GM21515 (cell line): ENCODE results near the gene PRR27.
"Not testable (repeated sequence)": the region's sequence is repeated elsewhere in the genome, so short reads cannot be mapped to it uniquely, and the experiment has no call there.

Experiments
- ATAC-seq: cut with Tn5 transposase; IDR thresholded peaks from one replicate; pipeline ENCODE4 v1.9.1; 2021; ENCODE audit not compliant: unreplicated experiment

PRR27 gene

DNA sequence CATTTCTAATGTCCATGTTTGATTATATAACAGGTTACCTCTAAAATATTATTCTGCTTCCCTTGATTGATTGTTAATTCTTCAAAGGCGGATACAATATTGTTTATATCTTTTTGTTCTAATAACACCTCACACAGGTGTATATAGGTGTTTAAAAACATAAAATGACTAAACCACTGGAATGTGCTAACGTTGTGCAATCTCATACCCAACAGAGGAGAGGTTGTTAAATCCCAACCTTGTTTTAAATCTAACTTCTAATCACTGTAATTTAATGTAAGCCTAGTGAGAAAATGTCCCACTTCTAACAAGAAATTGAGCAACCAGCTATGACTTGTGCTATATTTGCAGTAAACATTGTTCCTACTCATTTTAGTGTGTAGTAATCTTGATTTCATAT lies 42.8 kb downstream of the PRR27 start:
- ATAC-seq: no peak

DNA sequence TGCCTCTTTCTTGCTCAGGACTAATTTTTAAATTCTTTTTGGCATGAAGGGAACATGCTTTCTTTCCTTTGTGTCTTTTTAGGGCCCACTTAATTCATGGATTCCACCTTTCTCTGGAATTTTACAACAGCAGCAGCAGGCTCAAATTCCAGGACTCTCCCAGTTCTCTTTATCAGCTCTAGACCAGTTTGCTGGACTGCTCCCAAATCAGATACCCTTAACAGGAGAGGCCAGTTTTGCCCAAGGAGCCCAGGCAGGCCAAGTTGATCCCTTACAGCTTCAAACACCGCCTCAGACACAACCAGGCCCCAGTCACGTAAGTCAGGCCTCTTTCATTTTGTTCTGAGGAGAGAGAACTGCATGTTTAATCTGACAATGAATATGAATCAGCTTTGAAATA lies 43.8 kb downstream of the PRR27 start:
- ATAC-seq: no peak

DNA sequence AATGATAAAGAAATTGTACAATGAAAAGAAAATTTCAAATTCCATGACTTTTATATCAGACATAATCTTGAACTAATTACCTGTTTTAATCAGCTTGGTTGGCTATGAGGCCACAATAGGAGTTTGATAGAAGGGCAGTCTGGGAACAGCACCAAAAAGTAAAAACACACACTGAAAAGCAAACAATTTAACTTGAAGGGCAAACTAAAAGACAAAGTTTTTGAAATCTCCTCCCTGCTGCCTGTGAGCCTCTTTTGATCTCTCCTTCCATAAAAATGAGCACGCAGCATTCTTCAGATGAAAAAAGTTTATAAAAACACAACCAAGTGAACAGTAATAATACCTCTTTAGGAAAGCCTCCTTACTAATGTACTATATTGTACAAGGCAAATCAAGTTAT lies 49.6 kb downstream of the PRR27 start:
- ATAC-seq: no peak

DNA sequence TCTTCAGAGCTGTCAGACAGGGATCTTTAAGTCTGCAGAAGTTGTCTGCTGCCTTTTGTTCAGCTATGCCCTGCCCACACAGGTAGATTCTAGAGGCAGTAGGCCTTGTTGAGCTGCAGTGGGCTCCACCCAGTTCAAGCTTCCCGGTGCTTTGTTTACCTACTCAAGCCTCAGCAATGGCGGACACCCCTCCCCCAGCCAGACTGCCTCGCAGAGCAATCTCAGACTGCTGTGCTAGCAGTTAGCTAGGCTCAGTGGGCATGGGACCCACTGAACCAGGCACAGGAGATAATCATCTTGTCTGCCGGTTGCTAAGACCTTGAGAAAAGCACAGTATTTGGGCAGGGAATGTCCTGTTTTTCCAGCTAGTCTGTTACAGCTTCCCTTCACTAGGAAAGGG lies 58.7 kb downstream of the PRR27 start:
- not testable (repeated sequence) for ATAC-seq
